Measurements from ENCODE around the gene SDCCAG8. TPM values are rescaled to one million over a fixed set of nuclear protein-coding genes. Genes with fewer than 3 reads are reported as not detected.

SDCCAG8 gene
- total RNA-seq, 1 experiment from 2014 or later: 194 TPM

DNA sequence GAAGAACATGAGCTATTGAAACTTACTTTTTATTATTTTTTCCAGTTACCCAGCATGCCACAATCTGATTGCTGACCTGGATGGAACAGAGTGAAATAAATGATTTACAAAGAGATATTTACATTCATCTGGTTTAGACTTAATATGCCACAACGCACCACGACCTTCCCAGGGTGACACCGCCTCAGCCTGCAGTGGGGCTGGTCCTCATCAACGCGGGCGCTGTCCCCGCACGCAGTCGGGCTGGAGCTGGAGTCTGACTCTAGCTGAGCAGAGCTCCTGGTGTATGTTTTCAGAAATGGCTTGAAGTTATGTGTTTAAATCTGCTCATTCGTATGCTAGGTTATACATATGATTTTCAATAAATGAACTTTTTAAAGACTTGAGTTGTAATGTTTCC lies 243.9 kb downstream of the SDCCAG8 start:
- Histone ChIP-seq H3K27me3 (ENCODE audit: low read length) (no peaks in the 10 kb centered on the region), H3F3A (ENCODE audit: low read length, unreplicated experiment) (no peaks in the 10 kb centered on the region), H3K36me3 (ENCODE audit: low read depth, low read length) (peaks cover 10% of the 10 kb centered on the region; the same call in 1 of the 2 replicates), H3K9me2 (replicated peaks; ENCODE audit: low read length) (no peaks in the 10 kb centered on the region), H3K4me1 (ENCODE audit: insufficient read depth, low read length) (no peaks in the 10 kb centered on the region), H3K9ac (ENCODE audit: low read length) (no peak overlapping the region), H3K9me3 (ENCODE audit: low read length) (no peaks in the 10 kb centered on the region), H3K4me3 (ENCODE audit: low read length) (no peak overlapping the region), H4K20me1 (ENCODE audit: low read length) (no peaks in the 10 kb centered on the region), H3K79me2 (ENCODE audit: low read length) (peaks cover 23% of the 10 kb centered on the region), H2AFZ (ENCODE audit: low read length) (no peak overlapping the region), H3K27ac (ENCODE audit: low read length) (no peak overlapping the region), H3K4me2 (ENCODE audit: low read length) (no peak overlapping the region)
- CTCF ChIA-PET: no interaction called here
- TF ChIP-seq EZH2phosphoT487 (IDR thresholded peaks at IDR 0.05; ENCODE audit: borderline replicate concordance, low read length): no peak
- TF ChIP-seq EZH2 (IDR thresholded peaks at IDR 0.05; ENCODE audit: low read length, unreplicated experiment): no peak
- TF ChIP-seq, protein P1, sequence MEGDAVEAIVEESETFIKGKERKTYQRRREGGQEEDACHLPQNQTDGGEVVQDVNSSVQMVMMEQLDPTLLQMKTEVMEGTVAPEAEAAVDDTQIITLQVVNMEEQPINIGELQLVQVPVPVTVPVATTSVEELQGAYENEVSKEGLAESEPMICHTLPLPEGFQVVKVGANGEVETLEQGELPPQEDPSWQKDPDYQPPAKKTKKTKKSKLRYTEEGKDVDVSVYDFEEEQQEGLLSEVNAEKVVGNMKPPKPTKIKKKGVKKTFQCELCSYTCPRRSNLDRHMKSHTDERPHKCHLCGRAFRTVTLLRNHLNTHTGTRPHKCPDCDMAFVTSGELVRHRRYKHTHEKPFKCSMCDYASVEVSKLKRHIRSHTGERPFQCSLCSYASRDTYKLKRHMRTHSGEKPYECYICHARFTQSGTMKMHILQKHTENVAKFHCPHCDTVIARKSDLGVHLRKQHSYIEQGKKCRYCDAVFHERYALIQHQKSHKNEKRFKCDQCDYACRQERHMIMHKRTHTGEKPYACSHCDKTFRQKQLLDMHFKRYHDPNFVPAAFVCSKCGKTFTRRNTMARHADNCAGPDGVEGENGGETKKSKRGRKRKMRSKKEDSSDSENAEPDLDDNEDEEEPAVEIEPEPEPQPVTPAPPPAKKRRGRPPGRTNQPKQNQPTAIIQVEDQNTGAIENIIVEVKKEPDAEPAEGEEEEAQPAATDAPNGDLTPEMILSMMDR (conservative IDR thresholded peaks at IDR 0.05; ENCODE audit: low read depth, low read length): no peak
- ATAC-seq (no peak), DNase-seq (no peak)
- BruUV-seq (replicated peaks): no TSS peak
- POLR2A ChIA-PET (ENCODE audit: unreplicated experiment): no interaction called here
- intact Hi-C loops (cut with micrococcal nuclease): no loop called here

DNA sequence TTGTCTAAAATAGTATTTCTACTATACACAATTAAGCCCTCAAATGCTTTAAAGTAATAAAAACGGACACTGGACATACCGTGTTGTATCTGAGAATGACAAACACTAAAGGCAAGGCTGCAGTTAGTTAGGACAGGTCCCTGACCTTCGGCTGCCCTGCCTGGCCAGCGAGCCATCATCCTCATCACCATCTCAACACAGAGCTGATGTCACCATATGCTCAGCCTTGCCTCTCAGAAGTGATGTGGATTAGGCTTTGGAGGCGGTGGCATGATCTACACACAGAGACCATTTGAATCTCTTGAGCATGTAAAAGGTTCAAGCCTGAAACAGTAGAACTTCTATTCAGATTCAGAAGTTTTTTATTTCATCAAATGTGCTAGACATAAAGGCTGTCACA lies 244.7 kb downstream of the SDCCAG8 start:
- no peak overlapping the region for H3K4me2 ChIP-seq (ENCODE audit: low read length)
- no peaks in the 10 kb centered on the region for H3K9me2 ChIP-seq (replicated peaks; ENCODE audit: low read length)
- H3K9me3 ChIP-seq (ENCODE audit: low read length): no peaks in the 10 kb centered on the region
- H3K36me3 ChIP-seq (ENCODE audit: low read depth, low read length): peaks cover 10% of the 10 kb centered on the region; the same call in 1 of the 2 replicates
- no peak overlapping the region for H2AFZ ChIP-seq (ENCODE audit: low read length)
- H3K27me3 ChIP-seq (ENCODE audit: low read length): no peaks in the 10 kb centered on the region
- DNase-seq (no peak), ATAC-seq (no peak)
- H3K9ac ChIP-seq (ENCODE audit: low read length): no peak overlapping the region
- no peaks in the 10 kb centered on the region for H3F3A ChIP-seq (ENCODE audit: low read length, unreplicated experiment)
- H3K79me2 ChIP-seq (ENCODE audit: low read length): peaks cover 18% of the 10 kb centered on the region; the same call in 1 of the 2 replicates
- H3K4me3 ChIP-seq (ENCODE audit: low read length): no peak overlapping the region
- TF ChIP-seq, protein P1 (conservative IDR thresholded peaks at IDR 0.05; ENCODE audit: low read depth, low read length): no peak
- TF ChIP-seq EZH2phosphoT487 (IDR thresholded peaks at IDR 0.05; ENCODE audit: borderline replicate concordance, low read length) (no peak), EZH2 (IDR thresholded peaks at IDR 0.05; ENCODE audit: low read length, unreplicated experiment) (no peak)
- BruUV-seq (replicated peaks): no TSS peak
- no peaks in the 10 kb centered on the region for H3K4me1 ChIP-seq (ENCODE audit: insufficient read depth, low read length)
- POLR2A ChIA-PET (ENCODE audit: unreplicated experiment): interaction anchor here (0.6 kb wide), 1 partner anchor 192 kb away, joined by 3 read pairs; no protein-coding TSS in a partner anchor
- H4K20me1 ChIP-seq (ENCODE audit: low read length): no peaks in the 10 kb centered on the region
- CTCF ChIA-PET: no interaction called here
- no peak overlapping the region for H3K27ac ChIP-seq (ENCODE audit: low read length)
- intact Hi-C loops (cut with micrococcal nuclease): no loop called here

DNA sequence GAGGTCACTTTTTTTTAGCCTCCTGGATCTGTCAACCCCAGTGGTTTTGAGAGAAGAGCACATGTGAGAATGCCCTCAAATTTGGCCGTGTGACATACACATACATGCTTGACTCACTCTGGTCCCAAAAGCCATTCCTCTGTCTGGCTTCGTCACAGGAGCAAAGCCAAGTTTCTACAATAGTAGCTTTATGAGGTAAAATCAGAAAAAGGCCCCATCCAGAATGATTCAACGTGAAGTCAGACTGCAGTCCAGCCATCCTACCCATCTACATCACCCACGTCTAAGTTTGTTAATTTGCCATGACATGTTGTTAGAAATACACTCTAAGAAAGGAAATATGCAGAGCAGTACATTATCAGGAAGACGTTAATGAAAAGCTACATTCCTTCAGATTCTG lies 245.2 kb downstream of the SDCCAG8 start:
- Histone ChIP-seq H4K20me1 (ENCODE audit: low read length) (no peaks in the 10 kb centered on the region), H3K79me2 (ENCODE audit: low read length) (peaks cover 13% of the 10 kb centered on the region; the same call in 1 of the 2 replicates), H3K4me2 (ENCODE audit: low read length) (no peak overlapping the region), H3K27ac (ENCODE audit: low read length) (no peak overlapping the region), H2AFZ (ENCODE audit: low read length) (no peak overlapping the region), H3K4me3 (ENCODE audit: low read length) (no peak overlapping the region), H3K36me3 (ENCODE audit: low read depth, low read length) (peaks cover 7% of the 10 kb centered on the region; the same call in 1 of the 2 replicates), H3K4me1 (ENCODE audit: insufficient read depth, low read length) (no peaks in the 10 kb centered on the region), H3F3A (ENCODE audit: low read length, unreplicated experiment) (no peaks in the 10 kb centered on the region), H3K27me3 (ENCODE audit: low read length) (no peaks in the 10 kb centered on the region), H3K9me2 (replicated peaks; ENCODE audit: low read length) (no peaks in the 10 kb centered on the region), H3K9ac (ENCODE audit: low read length) (no peak overlapping the region), H3K9me3 (ENCODE audit: low read length) (no peaks in the 10 kb centered on the region)
- CTCF ChIA-PET: no interaction called here
- DNase-seq (peak; percentile 38), ATAC-seq (peak; percentile 36)
- TF ChIP-seq, protein P1 (conservative IDR thresholded peaks at IDR 0.05; ENCODE audit: low read depth, low read length): no peak
- TF ChIP-seq EZH2phosphoT487 (IDR thresholded peaks at IDR 0.05; ENCODE audit: borderline replicate concordance, low read length) (no peak), EZH2 (IDR thresholded peaks at IDR 0.05; ENCODE audit: low read length, unreplicated experiment) (no peak)
- intact Hi-C loops (cut with micrococcal nuclease): no loop called here
- BruUV-seq (replicated peaks): no TSS peak
- POLR2A ChIA-PET (ENCODE audit: unreplicated experiment): no interaction called here
